ENCODE data around the gene PRR30. TPM values are rescaled to one million over a fixed set of nuclear protein-coding genes. Genes with fewer than 3 reads are reported as not detected.
"Not testable (repeated sequence)": the region's sequence is repeated elsewhere in the genome, so short reads cannot be mapped to it uniquely, and the experiment has no call there.

The PRR30 gene
- total RNA-seq, 4 donors from 2014 or later: not detected

- no peak for DNase-seq (ENCODE audit: low spot score in 2 of 2)
Observed at GRCh38 chr2:27118525-27119329, 20.5 kb downstream of the PRR30 start, which contains the start of gene CGREF1. Gene CGREF1, minus strand, starts transcription at chr2:27119128. Its CDS starts 14,762 bp downstream, at chr2:27104366.

DNA sequence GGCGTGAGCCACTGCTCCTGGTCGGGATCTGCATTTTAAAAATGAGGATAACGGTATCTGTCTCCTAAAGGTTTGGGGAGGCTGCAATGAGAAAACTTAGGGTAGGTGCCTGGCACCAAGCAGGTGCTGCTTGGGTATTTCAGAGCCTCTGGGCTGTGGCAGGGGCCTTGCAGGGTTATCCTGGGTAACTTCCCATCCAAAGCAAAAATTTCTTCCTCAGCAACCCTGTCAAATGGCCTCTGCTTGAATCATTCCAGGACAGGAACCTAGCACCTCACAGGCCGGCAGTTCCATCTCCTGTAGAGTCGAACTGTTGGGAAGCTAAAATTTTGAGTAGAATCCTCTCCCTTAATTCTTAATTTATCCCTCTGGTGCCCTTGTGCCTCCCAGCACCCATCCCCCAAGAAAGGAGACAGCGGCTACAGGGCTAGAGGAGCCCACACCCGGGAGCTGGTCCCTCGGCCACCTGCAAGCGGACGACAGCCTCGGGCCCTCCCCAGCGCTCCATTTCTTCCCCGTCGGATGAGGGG, 21.1 kb downstream of the PRR30 start:
- TF ChIP-seq EP300 (IDR thresholded peaks at IDR 0.05): no peak
- no peak for TF ChIP-seq POLR2AphosphoS5 (IDR thresholded peaks at IDR 0.05)
- no peak for TF ChIP-seq CTCF (IDR thresholded peaks at IDR 0.05)
- TF ChIP-seq POLR2A (IDR thresholded peaks at IDR 0.05): no peak
- Histone ChIP-seq H3K4me3 (peak overlapping the region; percentile 56), H3K4me1 (peaks cover 18% of the 10 kb centered on the region), H3K27me3 (peaks cover 19% of the 10 kb centered on the region), H3K27ac (no peak overlapping the region), H3K36me3 (no peaks in the 10 kb centered on the region), H3K9me3 (no peaks in the 10 kb centered on the region)
- 37% methylated on average over 7 of the region's 14 CpGs for WGBS
- no peak for DNase-seq (ENCODE audit: low spot score in 2 of 2)

More at GRCh38 chr2:27118525-27119329, 20.5 kb downstream of the PRR30 start, which contains the start of gene CGREF1:
- Histone ChIP-seq H3K27me3 (peaks cover 19% of the 10 kb centered on the region), H3K36me3 (no peaks in the 10 kb centered on the region), H3K27ac (no peak within 1 kb of the TSS), H3K4me1 (peaks cover 25% of the 10 kb centered on the region), H3K9me3 (no peaks in the 10 kb centered on the region), H3K4me3 (peak within 1 kb of the TSS; percentile 56)
- 10% methylated on average over 13 of the region's 84 CpGs for WGBS
- no peak for TF ChIP-seq POLR2AphosphoS5 (IDR thresholded peaks at IDR 0.05)
- no peak for TF ChIP-seq EP300 (IDR thresholded peaks at IDR 0.05)
- no peak for TF ChIP-seq CTCF (IDR thresholded peaks at IDR 0.05)
- TF ChIP-seq POLR2A (IDR thresholded peaks at IDR 0.05): no peak

GRCh38 chr2:27115519-27115918, 23.7 kb downstream of the PRR30 start:
- no peak for TF ChIP-seq EP300 (IDR thresholded peaks at IDR 0.05)
- no peak for TF ChIP-seq CTCF (IDR thresholded peaks at IDR 0.05)
- no peak for TF ChIP-seq POLR2AphosphoS5 (IDR thresholded peaks at IDR 0.05)
- no peak for TF ChIP-seq POLR2A (IDR thresholded peaks at IDR 0.05)
- H3K4me3 ChIP-seq: no peak overlapping the region
- H3K4me1 ChIP-seq: peaks cover 14% of the 10 kb centered on the region
- no peak overlapping the region for H3K27ac ChIP-seq
- WGBS: 67% methylated on average over 2 of the region's 2 CpGs
- peaks cover 19% of the 10 kb centered on the region for H3K27me3 ChIP-seq
- no peaks in the 10 kb centered on the region for H3K36me3 ChIP-seq
- H3K9me3 ChIP-seq: no peaks in the 10 kb centered on the region
- DNase-seq (ENCODE audit: low spot score in 2 of 2): no peak

GRCh38 chr2:27111392-27112078, 27.7 kb downstream of the PRR30 start:
- not testable (repeated sequence) for H3K27ac ChIP-seq; DNase-seq (ENCODE audit: low spot score in 2 of 2)

DNA sequence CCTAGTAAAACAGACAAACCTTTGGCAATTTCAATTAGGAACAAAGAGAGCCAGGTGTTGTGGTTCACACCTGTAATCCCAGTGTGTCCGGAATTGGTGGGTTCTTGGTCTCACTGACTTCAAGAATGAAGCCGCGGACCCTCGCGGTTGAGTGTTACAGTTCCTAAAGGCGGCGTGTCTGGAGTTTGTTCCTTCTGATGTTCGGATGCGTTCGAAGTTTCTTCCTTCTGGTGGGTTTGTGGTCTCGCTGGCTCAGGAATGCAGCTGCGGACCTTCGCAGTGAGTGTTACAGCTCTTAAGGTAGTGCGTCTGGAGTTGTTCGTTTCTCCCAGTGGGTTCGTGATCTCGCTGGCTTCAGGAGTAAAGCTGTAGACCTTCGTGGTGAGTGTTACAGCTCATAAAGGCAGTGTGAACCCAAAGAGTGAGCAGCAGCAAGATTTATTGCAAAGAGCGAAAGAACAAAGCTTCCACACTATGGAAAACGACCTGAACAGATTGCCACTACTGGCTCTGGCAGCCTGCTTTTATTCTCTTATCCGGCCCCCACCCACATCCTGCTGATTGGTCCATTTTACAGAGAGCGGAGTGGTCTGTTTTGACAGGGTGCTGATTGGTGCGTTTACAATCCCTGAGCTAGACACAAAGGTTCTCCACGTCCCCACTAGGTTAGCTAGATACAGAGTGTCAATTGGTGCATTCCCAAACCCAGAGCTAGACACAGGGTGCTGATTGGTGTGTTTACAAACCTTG, 28.4 kb downstream of the PRR30 start:
- not testable (repeated sequence) for H3K9me3 ChIP-seq; H3K4me3 ChIP-seq; H3K36me3 ChIP-seq; H3K4me1 ChIP-seq; DNase-seq (ENCODE audit: low spot score in 2 of 2); H3K27me3 ChIP-seq; H3K27ac ChIP-seq
- 87% methylated on average over 24 of the region's 24 CpGs for WGBS

More at GRCh38 chr2:27111392-27112078, 27.7 kb downstream of the PRR30 start:
- H3K27me3 ChIP-seq, H3K36me3 ChIP-seq, H3K4me3 ChIP-seq, H3K9me3 ChIP-seq, H3K4me1 ChIP-seq: not testable (repeated sequence)
- 96% methylated on average over 12 of the region's 49 CpGs for WGBS
